Activated CD4-positive, alpha-beta T cell treated with anti-CD3 and anti-CD28 coated beads, Interleukin-2, amount 10 ng/mL, durations not matched to agents 24 days and 14 days (primary cell): ENCODE data around the gene HDAC7. TPM values are rescaled to one million over a fixed set of nuclear protein-coding genes. Genes with fewer than 3 reads are reported as not detected.
A peak's percentile ranks its signal among the peaks of the same experiment; 100 is the strongest.

Experiments
- DNase-seq: peaks from one replicate; pipeline ENCODE4 v3.0.0; 2022
- H3K27ac Mint-ChIP-seq: one replicate; pipeline ENCODE4 v1.8.0; 2022; ENCODE audit warnings: mild to moderate bottlenecking, mixed read lengths
- H3K27me3 Mint-ChIP-seq: one replicate; pipeline ENCODE4 v1.8.0; 2022; ENCODE audit warnings: mixed read lengths
- H3K36me3 Mint-ChIP-seq: one replicate; pipeline ENCODE4 v1.8.0; 2022; ENCODE audit warnings: low read depth, mild to moderate bottlenecking, mixed read lengths
- H3K4me1 Mint-ChIP-seq: one replicate; pipeline ENCODE4 v1.8.0; 2021; ENCODE audit warnings: mixed read lengths
- H3K4me3 Mint-ChIP-seq: one replicate; pipeline ENCODE4 v1.8.0; 2022; ENCODE audit warnings: mild to moderate bottlenecking, moderate library complexity, mixed read lengths
- H3K9me3 Mint-ChIP-seq: one replicate; pipeline ENCODE4 v1.8.0; 2021; ENCODE audit warnings: mixed read lengths
- intact Hi-C: fragments of 100-400 bp; cut with micrococcal nuclease; formaldehyde crosslinking; loops from one replicate; pipeline ENCODE4 v1.15.1; 2023
- total RNA-seq: library from RNA; stranded (reverse); gene quantifications from 2 replicates; pipeline ENCODE4 v1.2.3, GENCODE V29; 2022

Gene HDAC7
- total RNA-seq, 1 donor from 2014 or later = 419 TPM

GRCh38 chr12:47744778-47745436 is 74.8 kb downstream of the HDAC7 start:
- Mint-ChIP-seq H3K4me3 (no peak overlapping the region), H3K27ac (no peak overlapping the region), H3K9me3 (no peaks in the 10 kb centered on the region), H3K27me3 (peaks cover 8% of the 10 kb centered on the region), H3K4me1 (peaks cover 8% of the 10 kb centered on the region), H3K36me3 (no peaks in the 10 kb centered on the region)
- DNase-seq = no peak
- intact Hi-C loops = no loop called here

- H3K4me1 Mint-ChIP-seq = peaks cover 10% of the 10 kb centered on the region
- H3K9me3 Mint-ChIP-seq = no peaks in the 10 kb centered on the region
- H3K27me3 Mint-ChIP-seq = peaks cover 8% of the 10 kb centered on the region
- no peak overlapping the region for H3K4me3 Mint-ChIP-seq
- no peak overlapping the region for H3K27ac Mint-ChIP-seq
- intact Hi-C loops = no loop called here
- DNase-seq = peak; percentile 82
- H3K36me3 Mint-ChIP-seq = no peaks in the 10 kb centered on the region
Observed at GRCh38 chr12:47744005-47744651, 75.6 kb downstream of the HDAC7 start.

- intact Hi-C loops = loop anchor here (2.0 kb wide), 1 partner anchor 15 kb away; the partner anchor contains the start of gene RAPGEF3
- no peaks in the 10 kb centered on the region for H3K9me3 Mint-ChIP-seq
- H3K36me3 Mint-ChIP-seq = no peaks in the 10 kb centered on the region
- DNase-seq = no peak
- no peak overlapping the region for H3K4me3 Mint-ChIP-seq
- H3K27me3 Mint-ChIP-seq = peaks cover 6% of the 10 kb centered on the region
- no peak overlapping the region for H3K27ac Mint-ChIP-seq
- H3K4me1 Mint-ChIP-seq = peaks cover 10% of the 10 kb centered on the region
Observed at GRCh38 chr12:47743311-47743860, 76.3 kb downstream of the HDAC7 start.

GRCh38 chr12:47742253-47742825 is 77.4 kb downstream of the HDAC7 start:
- H3K27ac Mint-ChIP-seq = no peak overlapping the region
- peaks cover 5% of the 10 kb centered on the region for H3K27me3 Mint-ChIP-seq
- no peaks in the 10 kb centered on the region for H3K36me3 Mint-ChIP-seq
- peaks cover 10% of the 10 kb centered on the region for H3K4me1 Mint-ChIP-seq
- H3K9me3 Mint-ChIP-seq = no peaks in the 10 kb centered on the region
- no peak overlapping the region for H3K4me3 Mint-ChIP-seq
- intact Hi-C loops = loop anchor here (1.0 to 2.0 kb wide), 5 partner anchors 16 to 96 kb away; partner anchors contain the start of gene RAPGEF3
- DNase-seq = peak; percentile 93

- intact Hi-C loops = no loop called here
- H3K4me3 Mint-ChIP-seq = no peak overlapping the region
Observed at GRCh38 chr12:47741340-47741703, 78.4 kb downstream of the HDAC7 start.

GRCh38 chr12:47740606-47741339 is 78.9 kb downstream of the HDAC7 start:
- no peak overlapping the region for H3K4me3 Mint-ChIP-seq
- no peak overlapping the region for H3K27ac Mint-ChIP-seq
- H3K27me3 Mint-ChIP-seq = peaks cover 5% of the 10 kb centered on the region
- no peak for DNase-seq
- H3K4me1 Mint-ChIP-seq = peaks cover 10% of the 10 kb centered on the region
- H3K9me3 Mint-ChIP-seq = no peaks in the 10 kb centered on the region
- no peaks in the 10 kb centered on the region for H3K36me3 Mint-ChIP-seq
- intact Hi-C loops = no loop called here

More at GRCh38 chr12:47741340-47741703, 78.4 kb downstream of the HDAC7 start:
- peaks cover 5% of the 10 kb centered on the region for H3K27me3 Mint-ChIP-seq
- peak; percentile 63 for DNase-seq
- H3K4me1 Mint-ChIP-seq = peaks cover 10% of the 10 kb centered on the region
- H3K27ac Mint-ChIP-seq = no peak overlapping the region
- H3K36me3 Mint-ChIP-seq = no peaks in the 10 kb centered on the region
- H3K9me3 Mint-ChIP-seq = no peaks in the 10 kb centered on the region

GRCh38 chr12:47739979-47740378 is 79.7 kb downstream of the HDAC7 start:
- no peaks in the 10 kb centered on the region for H3K9me3 Mint-ChIP-seq
- intact Hi-C loops = no loop called here
- no peak for DNase-seq
- peaks cover 10% of the 10 kb centered on the region for H3K4me1 Mint-ChIP-seq
- peaks cover 4% of the 10 kb centered on the region for H3K27me3 Mint-ChIP-seq
- H3K27ac Mint-ChIP-seq = no peak overlapping the region
- no peaks in the 10 kb centered on the region for H3K36me3 Mint-ChIP-seq
- H3K4me3 Mint-ChIP-seq = no peak overlapping the region

- H3K27me3 Mint-ChIP-seq = no peaks in the 10 kb centered on the region
- no peak overlapping the region for H3K4me3 Mint-ChIP-seq
- no peak overlapping the region for H3K27ac Mint-ChIP-seq
- H3K4me1 Mint-ChIP-seq = peaks cover 10% of the 10 kb centered on the region
- intact Hi-C loops = no loop called here
- no peak for DNase-seq
- no peaks in the 10 kb centered on the region for H3K9me3 Mint-ChIP-seq
- H3K36me3 Mint-ChIP-seq = no peaks in the 10 kb centered on the region
Observed at GRCh38 chr12:47739297-47739696, 80.4 kb downstream of the HDAC7 start.

GRCh38 chr12:47737936-47738594 is 81.6 kb downstream of the HDAC7 start:
- no peak overlapping the region for H3K4me3 Mint-ChIP-seq
- no peak for DNase-seq
- no peak overlapping the region for H3K27ac Mint-ChIP-seq
- no peaks in the 10 kb centered on the region for H3K36me3 Mint-ChIP-seq
- no peaks in the 10 kb centered on the region for H3K9me3 Mint-ChIP-seq
- intact Hi-C loops = no loop called here
- no peaks in the 10 kb centered on the region for H3K27me3 Mint-ChIP-seq
- H3K4me1 Mint-ChIP-seq = peaks cover 10% of the 10 kb centered on the region

- H3K4me3 Mint-ChIP-seq = no peak overlapping the region
- no peak overlapping the region for H3K27ac Mint-ChIP-seq
- DNase-seq = no peak
- H3K36me3 Mint-ChIP-seq = no peaks in the 10 kb centered on the region
- H3K4me1 Mint-ChIP-seq = peaks cover 6% of the 10 kb centered on the region
- intact Hi-C loops = no loop called here
- H3K9me3 Mint-ChIP-seq = no peaks in the 10 kb centered on the region
- H3K27me3 Mint-ChIP-seq = no peaks in the 10 kb centered on the region
Observed at GRCh38 chr12:47736877-47737676, 82.6 kb downstream of the HDAC7 start.

- Mint-ChIP-seq H3K4me3 (no peak overlapping the region), H3K27ac (no peak overlapping the region), H3K36me3 (no peaks in the 10 kb centered on the region), H3K4me1 (peaks cover 3% of the 10 kb centered on the region), H3K27me3 (no peaks in the 10 kb centered on the region), H3K9me3 (no peaks in the 10 kb centered on the region)
- DNase-seq = no peak
- intact Hi-C loops = no loop called here
Observed at GRCh38 chr12:47736216-47736615, 83.5 kb downstream of the HDAC7 start.

GRCh38 chr12:47735649-47736048 is 84.1 kb downstream of the HDAC7 start:
- Mint-ChIP-seq H3K27ac (no peak overlapping the region), H3K4me1 (peaks cover 2% of the 10 kb centered on the region)
- intact Hi-C loops = no loop called here

More at GRCh38 chr12:47735649-47736048, 84.1 kb downstream of the HDAC7 start:
- H3K27me3 Mint-ChIP-seq = no peaks in the 10 kb centered on the region
- H3K9me3 Mint-ChIP-seq = no peaks in the 10 kb centered on the region
- no peak overlapping the region for H3K4me3 Mint-ChIP-seq
- DNase-seq = no peak
- no peaks in the 10 kb centered on the region for H3K36me3 Mint-ChIP-seq
